H9 (cell line): ENCODE measurements around the gene CACNA2D3. TPM values are rescaled to one million over a fixed set of nuclear protein-coding genes. Genes with fewer than 3 reads are reported as not detected.

Experiments
- DNase-seq: peaks from one replicate; pipeline ENCODE4 v3.0.0-alpha.2; 2017
- H2AFZ ChIP-seq: one replicate; pipeline ENCODE4 v1.6.1; 2013; ENCODE audit warnings: mild to moderate bottlenecking, low read length, control low read depth, moderate library complexity
- H2AK5ac ChIP-seq: 2 replicates; pipeline ENCODE4 v1.6.1; 2013; ENCODE audit warnings: low read length, control low read depth, mixed read lengths; ENCODE audit not compliant: insufficient read length
- H2BK120ac ChIP-seq: one replicate; pipeline ENCODE4 v1.6.1; 2013; ENCODE audit warnings: low read depth, mild to moderate bottlenecking, low read length, control low read depth, inconsistent platforms; ENCODE audit not compliant: poor library complexity, severe bottlenecking
- H2BK12ac ChIP-seq: 2 replicates; pipeline ENCODE4 v1.6.1; 2013; ENCODE audit warnings: low read length, control low read depth, mixed read lengths, low read depth; ENCODE audit not compliant: insufficient read length
- H2BK15ac ChIP-seq: 2 replicates; pipeline ENCODE4 v1.6.1; 2013; ENCODE audit warnings: low read depth, low read length, control low read depth
- H2BK20ac ChIP-seq: one replicate; pipeline ENCODE4 v1.6.1; 2013; ENCODE audit warnings: low read depth, mild to moderate bottlenecking, low read length, control low read depth, inconsistent platforms; ENCODE audit not compliant: poor library complexity, severe bottlenecking
- H2BK5ac ChIP-seq: 2 replicates; pipeline ENCODE4 v1.6.1; 2013; ENCODE audit warnings: low read length, control low read depth, mixed read lengths; ENCODE audit not compliant: insufficient read length
- H3K14ac ChIP-seq: 2 replicates; pipeline ENCODE4 v1.6.1; 2013; ENCODE audit warnings: low read length, control low read depth; ENCODE audit not compliant: insufficient read depth
- H3K18ac ChIP-seq: 2 replicates; pipeline ENCODE4 v1.6.1; 2013; ENCODE audit warnings: low read depth, mild to moderate bottlenecking, mixed read lengths, low read length, control low read depth; ENCODE audit not compliant: insufficient read length
- H3K23ac ChIP-seq: 2 replicates; pipeline ENCODE4 v1.6.1; 2013; ENCODE audit warnings: low read length, control low read depth, mixed read lengths, low read depth; ENCODE audit not compliant: insufficient read length
- H3K23me2 ChIP-seq: 2 replicates; pipeline ENCODE4 v1.6.1; 2013; ENCODE audit warnings: low read depth, mild to moderate bottlenecking, mixed read lengths, low read length, control low read depth; ENCODE audit not compliant: insufficient read length, poor library complexity, severe bottlenecking
- H3K27ac ChIP-seq: 2 replicates; pipeline ENCODE4 v1.5.1; 2013; ENCODE audit warnings: low read length, control low read depth, mixed read lengths, low read depth; ENCODE audit not compliant: insufficient read length
- H3K27me3 ChIP-seq: 2 replicates; pipeline ENCODE4 v1.6.1; 2013; ENCODE audit warnings: low read length, control low read depth, inconsistent platforms; ENCODE audit not compliant: insufficient read depth
- H3K4ac ChIP-seq: 2 replicates; pipeline ENCODE4 v1.6.1; 2013; ENCODE audit warnings: low read depth, mild to moderate bottlenecking, control low read depth, inconsistent platforms, low read length, moderate library complexity
- H3K4me1 ChIP-seq: 2 replicates; pipeline ENCODE4 v1.6.1; 2013; ENCODE audit warnings: low read length, control low read depth, inconsistent platforms; ENCODE audit not compliant: insufficient read depth
- H3K4me2 ChIP-seq: 2 replicates; pipeline ENCODE4 v1.6.1; 2013; ENCODE audit warnings: low read length, control low read depth, mixed read lengths; ENCODE audit not compliant: insufficient read length, insufficient read depth
- H3K56ac ChIP-seq: 2 replicates; pipeline ENCODE4 v1.6.1; 2013; ENCODE audit warnings: low read depth, mild to moderate bottlenecking, mixed read lengths, low read length, control low read depth; ENCODE audit not compliant: insufficient read length
- H3K79me1 ChIP-seq: 2 replicates; pipeline ENCODE4 v1.6.1; 2013; ENCODE audit warnings: low read depth, mild to moderate bottlenecking, moderate library complexity, low read length, control low read depth, inconsistent platforms; ENCODE audit not compliant: insufficient read depth, poor library complexity, severe bottlenecking
- H3K79me2 ChIP-seq: 2 replicates; pipeline ENCODE4 v1.6.1; 2013; ENCODE audit warnings: low read length, control low read depth, inconsistent platforms; ENCODE audit not compliant: insufficient read depth
- H3K9ac ChIP-seq: 2 replicates; pipeline ENCODE4 v1.6.1; 2013; ENCODE audit warnings: low read length, control low read depth, mixed read lengths; ENCODE audit not compliant: insufficient read length; ENCODE audit errors: extremely low read depth
- H3K9me3 ChIP-seq: one replicate; pipeline ENCODE4 v1.6.1; 2013; ENCODE audit warnings: low read depth, low read length, inconsistent platforms; ENCODE audit not compliant: control insufficient read depth
- H3T11ph ChIP-seq: one replicate; pipeline ENCODE4 v1.6.1; 2013; ENCODE audit warnings: mild to moderate bottlenecking, low read length, control low read depth, inconsistent platforms
- H4K20me1 ChIP-seq: one replicate; pipeline ENCODE4 v1.6.1; 2013; ENCODE audit not compliant: control insufficient read depth, insufficient read length, insufficient read depth
- H4K5ac ChIP-seq: 2 replicates; pipeline ENCODE4 v1.6.1; 2013; ENCODE audit warnings: low read depth, mild to moderate bottlenecking, mixed read lengths, low read length, control low read depth; ENCODE audit not compliant: insufficient read length
- H4K8ac ChIP-seq: replicated peaks from 2 replicates; pipeline ENCODE4 v1.6.1; 2013; ENCODE audit warnings: low read length, control low read depth, mixed read lengths, low read depth; ENCODE audit not compliant: insufficient read length
- H4K91ac ChIP-seq: 2 replicates; pipeline ENCODE4 v1.6.1; 2013; ENCODE audit warnings: low read depth, mild to moderate bottlenecking, moderate library complexity, mixed read lengths, low read length, control low read depth; ENCODE audit not compliant: insufficient read length
- H3K27ac Mint-ChIP-seq, 3 experiments: 2 replicates in 2 of 3; 3 replicates in 1 of 3; pipeline ENCODE4 v1.8.0; 2020 to 2021; ENCODE audit warnings: mixed read lengths in 3 of 3, mild to moderate bottlenecking in 1 of 3, moderate library complexity in 1 of 3
- H3K27me3 Mint-ChIP-seq: 2 replicates; pipeline ENCODE4 v1.8.0; 2021; ENCODE audit warnings: low read depth, mild to moderate bottlenecking, moderate library complexity, mixed read lengths
- H3K36me3 Mint-ChIP-seq, 3 experiments: 2 replicates in 2 of 3; 3 replicates in 1 of 3; pipeline ENCODE4 v1.8.0; 2020 to 2021; ENCODE audit warnings: low read depth in 3 of 3, mixed read lengths in 3 of 3; ENCODE audit not compliant: insufficient read depth in 1 of 3
- H3K4me1 Mint-ChIP-seq, 2 experiments: 2 replicates each; pipeline ENCODE4 v1.8.0; 2020; ENCODE audit warnings: mixed read lengths in 2 of 2
- H3K4me3 Mint-ChIP-seq, 2 experiments: 2 replicates in 1 of 2; 3 replicates in 1 of 2; pipeline ENCODE4 v1.8.0; 2020 to 2021; ENCODE audit warnings: mild to moderate bottlenecking in 2 of 2, mixed read lengths in 2 of 2, moderate library complexity in 1 of 2
- H3K9me3 Mint-ChIP-seq, 2 experiments: 2 replicates in 1 of 2; 3 replicates in 1 of 2; pipeline ENCODE4 v1.8.0; 2020; ENCODE audit warnings: mild to moderate bottlenecking in 2 of 2, mixed read lengths in 2 of 2, moderate library complexity in 1 of 2
- WGBS: extraction: QIAGEN DNeasy Blood & Tissue Kit; methylation state at CpG from one replicate; pipeline ENCODE4 v1.1.7; 2013; ENCODE audit warnings: missing lambda C conversion rate, low lambda C conversion rate, mixed read lengths; ENCODE audit not compliant: insufficient read length; ENCODE audit errors: extremely low coverage; 5-methylcytosine and 5-hydroxymethylcytosine counted together
- total RNA-seq: library from RNA; stranded (reverse); gene quantifications from 2 replicates; pipeline ENCODE4 v1.2.1, GENCODE V29; 2021
- TF ChIP-seq, protein P1 (sequence below): fragments of 200-600 bp; sonication (generic); conservative IDR thresholded peaks from 3 replicates; pipeline ENCODE4 v1.8.0; 2021; ENCODE audit warnings: antibody characterized with exemption, mild to moderate bottlenecking

CACNA2D3 gene
- total RNA-seq, 1 experiment from 2014 or later = 3.2 TPM

DNA sequence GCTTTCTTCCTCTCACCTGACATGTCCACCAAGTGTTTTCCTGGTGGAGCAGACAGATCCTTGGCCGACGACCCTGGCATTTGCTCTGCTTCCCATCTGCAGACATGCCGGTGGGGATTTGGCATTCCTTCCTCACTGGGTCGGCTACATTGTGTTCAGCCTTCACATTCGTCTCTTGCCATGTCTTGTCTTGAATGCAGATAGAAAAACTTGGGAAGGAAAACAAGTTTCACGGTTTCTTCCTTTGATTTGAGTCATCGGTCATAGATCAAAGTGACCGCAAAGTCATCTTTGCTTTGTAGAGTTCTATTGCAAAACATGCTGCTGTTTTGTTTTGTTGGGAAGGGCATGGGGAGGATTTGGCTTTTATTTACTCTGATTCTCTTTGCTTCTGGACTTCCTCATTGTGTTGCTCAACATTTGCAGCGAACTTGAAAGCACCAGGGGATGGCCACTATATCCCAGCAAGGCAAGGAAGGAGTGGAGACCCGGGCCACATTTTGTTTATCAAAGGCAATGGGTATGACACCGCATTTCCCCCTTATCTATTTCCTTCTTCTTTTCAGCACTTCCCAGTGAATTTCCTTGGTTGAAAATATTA lies 321.3 kb downstream of the CACNA2D3 start:
- no peak overlapping the region for H2BK15ac ChIP-seq
- peaks cover 7% of the 10 kb centered on the region in 2 experiments; a peak in 2 of 4 replicates for H3K4me1 Mint-ChIP-seq
- H3K27ac ChIP-seq = no peak overlapping the region
- H3K4ac ChIP-seq = no peak overlapping the region
- H4K91ac ChIP-seq = no peak overlapping the region
- no peaks in the 10 kb centered on the region for H3K9me3 ChIP-seq
- no peak overlapping the region for H3T11ph ChIP-seq
- no peak overlapping the region for H3K14ac ChIP-seq
- H3K27me3 ChIP-seq = no peaks in the 10 kb centered on the region
- no peak overlapping the region for H2BK120ac ChIP-seq
- peaks cover 4% of the 10 kb centered on the region for H3K27me3 Mint-ChIP-seq
- no peak overlapping the region for H3K23ac ChIP-seq
- no peak overlapping the region for H2AFZ ChIP-seq
- no peak overlapping the region for H3K4me3 Mint-ChIP-seq
- no peaks in the 10 kb centered on the region for H3K79me1 ChIP-seq
- H4K8ac ChIP-seq = no peak overlapping the region
- no peak overlapping the region for H4K5ac ChIP-seq
- no peak overlapping the region for H3K4me2 ChIP-seq
- no CpG with 5 or more reads among the region's 11 CpGs for WGBS
- no peak overlapping the region for H2AK5ac ChIP-seq
- H2BK5ac ChIP-seq = no peak overlapping the region
- no peaks in the 10 kb centered on the region for H3K79me2 ChIP-seq
- no peak overlapping the region for H3K27ac Mint-ChIP-seq
- H2BK20ac ChIP-seq = no peak overlapping the region
- H3K36me3 Mint-ChIP-seq = no peaks in the 10 kb centered on the region
- no peak overlapping the region for H3K18ac ChIP-seq
- no peak overlapping the region for H2BK12ac ChIP-seq
- DNase-seq = no peak
- no peak overlapping the region for H3K56ac ChIP-seq
- no peaks in the 10 kb centered on the region for H3K9me3 Mint-ChIP-seq
- TF ChIP-seq, protein P1, sequence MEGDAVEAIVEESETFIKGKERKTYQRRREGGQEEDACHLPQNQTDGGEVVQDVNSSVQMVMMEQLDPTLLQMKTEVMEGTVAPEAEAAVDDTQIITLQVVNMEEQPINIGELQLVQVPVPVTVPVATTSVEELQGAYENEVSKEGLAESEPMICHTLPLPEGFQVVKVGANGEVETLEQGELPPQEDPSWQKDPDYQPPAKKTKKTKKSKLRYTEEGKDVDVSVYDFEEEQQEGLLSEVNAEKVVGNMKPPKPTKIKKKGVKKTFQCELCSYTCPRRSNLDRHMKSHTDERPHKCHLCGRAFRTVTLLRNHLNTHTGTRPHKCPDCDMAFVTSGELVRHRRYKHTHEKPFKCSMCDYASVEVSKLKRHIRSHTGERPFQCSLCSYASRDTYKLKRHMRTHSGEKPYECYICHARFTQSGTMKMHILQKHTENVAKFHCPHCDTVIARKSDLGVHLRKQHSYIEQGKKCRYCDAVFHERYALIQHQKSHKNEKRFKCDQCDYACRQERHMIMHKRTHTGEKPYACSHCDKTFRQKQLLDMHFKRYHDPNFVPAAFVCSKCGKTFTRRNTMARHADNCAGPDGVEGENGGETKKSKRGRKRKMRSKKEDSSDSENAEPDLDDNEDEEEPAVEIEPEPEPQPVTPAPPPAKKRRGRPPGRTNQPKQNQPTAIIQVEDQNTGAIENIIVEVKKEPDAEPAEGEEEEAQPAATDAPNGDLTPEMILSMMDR = no peak
- no peak overlapping the region for H3K9ac ChIP-seq
- H3K23me2 ChIP-seq = no peaks in the 10 kb centered on the region
- H3K4me1 ChIP-seq = no peaks in the 10 kb centered on the region
- no peaks in the 10 kb centered on the region for H4K20me1 ChIP-seq
